HFFc6 (cell line): ENCODE measurements around the gene TMEM250. TPM values are rescaled to one million over a fixed set of nuclear protein-coding genes. Genes with fewer than 3 reads are reported as not detected.

ENCODE experiments used
- DNase-seq: peaks from one replicate; pipeline ENCODE4 v3.0.0-alpha.2; 2018
- H3K27ac Mint-ChIP-seq: 2 replicates; pipeline ENCODE4 v1.8.0; 2020; ENCODE audit warnings: mild to moderate bottlenecking, mixed read lengths
- H3K27me3 Mint-ChIP-seq: 2 replicates; pipeline ENCODE4 v1.8.0; 2021; ENCODE audit warnings: mild to moderate bottlenecking, moderate library complexity, mixed read lengths; ENCODE audit not compliant: insufficient read depth
- H3K36me3 Mint-ChIP-seq: 2 replicates; pipeline ENCODE4 v1.8.0; 2021; ENCODE audit warnings: low read depth, mixed read lengths
- H3K4me1 Mint-ChIP-seq: 2 replicates; pipeline ENCODE4 v1.8.0; 2020; ENCODE audit warnings: low read depth, mixed read lengths
- H3K4me3 Mint-ChIP-seq: 2 replicates; pipeline ENCODE4 v1.8.0; 2020; ENCODE audit warnings: mild to moderate bottlenecking, moderate library complexity, mixed read lengths
- H3K9me3 Mint-ChIP-seq: 2 replicates; pipeline ENCODE4 v1.8.0; 2020; ENCODE audit warnings: mild to moderate bottlenecking, mixed read lengths
- CTCF ChIP-seq: fragments of 200-600 bp; sonication (generic); IDR thresholded peaks from 2 replicates; pipeline ENCODE4 v1.5.0; 2021; ENCODE audit warnings: antibody characterized with exemption, mild to moderate bottlenecking
- total RNA-seq, 6 experiments: library from RNA; stranded (reverse); fragmentation: NEBNext Ultra II Directional; extraction: Animal tissue kit (Norgen Biotek cat#: 25700); gene quantifications; 2 replicates in 1 of 6; 3 replicates in 5 of 6; pipeline ENCODE4 v1.2.3, GENCODE V29; 2021

Gene TMEM250
- total RNA-seq, 6 experiments from 2014 or later, result 31.6 to 45.4 (median 35.7) TPM

- peaks cover 5% of the 10 kb centered on the region; the same call in 1 of the 2 replicates for H3K4me1 Mint-ChIP-seq
- no peak for DNase-seq
- H3K36me3 Mint-ChIP-seq, result peaks cover 5% of the 10 kb centered on the region; the same call in 1 of the 2 replicates
- no peaks in the 10 kb centered on the region; the same call in none of the 2 replicates for H3K27me3 Mint-ChIP-seq
- no peak overlapping the region for H3K4me3 Mint-ChIP-seq
- H3K9me3 Mint-ChIP-seq, result no peaks in the 10 kb centered on the region
- no peak for TF ChIP-seq CTCF
- no peak overlapping the region for H3K27ac Mint-ChIP-seq
Measured at GRCh38 chr9:136081113-136081825, 37.4 kb downstream of the TMEM250 start.

GRCh38 chr9:136080716-136081112 lies 38.0 kb downstream of the TMEM250 start:
- Mint-ChIP-seq H3K4me3 (no peak overlapping the region), H3K36me3 (peaks cover 8% of the 10 kb centered on the region; the same call in 1 of the 2 replicates), H3K4me1 (peaks cover 5% of the 10 kb centered on the region; the same call in 1 of the 2 replicates), H3K27me3 (no peaks in the 10 kb centered on the region; the same call in none of the 2 replicates), H3K9me3 (no peaks in the 10 kb centered on the region), H3K27ac (no peak overlapping the region)
- no peak for DNase-seq
- TF ChIP-seq CTCF, result no peak

- H3K4me3 Mint-ChIP-seq, result no peak overlapping the region
- no peak for DNase-seq
- no peak for TF ChIP-seq CTCF
- H3K4me1 Mint-ChIP-seq, result peaks cover 5% of the 10 kb centered on the region; the same call in 1 of the 2 replicates
- peaks cover 8% of the 10 kb centered on the region; the same call in 1 of the 2 replicates for H3K36me3 Mint-ChIP-seq
- no peak overlapping the region for H3K27ac Mint-ChIP-seq
- no peaks in the 10 kb centered on the region for H3K9me3 Mint-ChIP-seq
- H3K27me3 Mint-ChIP-seq, result no peaks in the 10 kb centered on the region; the same call in none of the 2 replicates
Measured at GRCh38 chr9:136079916-136080246, 38.8 kb downstream of the TMEM250 start.

- DNase-seq, result no peak
- H3K9me3 Mint-ChIP-seq, result no peaks in the 10 kb centered on the region
- H3K27me3 Mint-ChIP-seq, result no peaks in the 10 kb centered on the region; the same call in none of the 2 replicates
- no peak overlapping the region for H3K27ac Mint-ChIP-seq
- H3K4me1 Mint-ChIP-seq, result peaks cover 5% of the 10 kb centered on the region; the same call in 1 of the 2 replicates
- no peak overlapping the region for H3K4me3 Mint-ChIP-seq
- peaks cover 8% of the 10 kb centered on the region; the same call in 1 of the 2 replicates for H3K36me3 Mint-ChIP-seq
- no peak for TF ChIP-seq CTCF
Measured at GRCh38 chr9:136079211-136079915, 39.3 kb downstream of the TMEM250 start.

- H3K27ac Mint-ChIP-seq, result no peak overlapping the region
- peaks cover 8% of the 10 kb centered on the region; the same call in 1 of the 2 replicates for H3K36me3 Mint-ChIP-seq
- peaks cover 5% of the 10 kb centered on the region; the same call in 1 of the 2 replicates for H3K4me1 Mint-ChIP-seq
- no peak for TF ChIP-seq CTCF
- H3K4me3 Mint-ChIP-seq, result no peak overlapping the region
- H3K27me3 Mint-ChIP-seq, result no peaks in the 10 kb centered on the region; the same call in 1 of the 2 replicates
- no peaks in the 10 kb centered on the region for H3K9me3 Mint-ChIP-seq
- DNase-seq, result no peak
Measured at GRCh38 chr9:136078498-136079011, 40.1 kb downstream of the TMEM250 start.
